ENCODE data around the gene POLE3. TPM values are rescaled to one million over a fixed set of nuclear protein-coding genes. Genes with fewer than 3 reads are reported as not detected.
"Not testable (repeated sequence)": the region's sequence is repeated elsewhere in the genome, so short reads cannot be mapped to it uniquely, and the experiment has no call there.

Gene POLE3
- total and polyA plus RNA-seq, 4 experiments from 2014 or later = 46.9 to 179 (median 74.9) TPM

- H3K9me3 Mint-ChIP-seq; H3K27ac ChIP-seq (ENCODE audit: low read depth, low read length); H3K4me3 ChIP-seq (ENCODE audit: low read length in 2 of 2); DNase-seq; H3K27me3 Mint-ChIP-seq; H3K27me3 ChIP-seq (ENCODE audit: insufficient read depth, low read length); H3K9me3 ChIP-seq (ENCODE audit: control insufficient read depth in 1 of 2, low read length in 2 of 2); H3K4me3 Mint-ChIP-seq; intact Hi-C loops (cut with micrococcal nuclease): not testable (repeated sequence)
- CTCF ChIA-PET (ENCODE audit: partially characterized antibody) = interaction anchor here (0.8 to 8.5 kb wide), 8 partner anchors 8 to 250 kb away, joined by 3 to 72 read pairs (median 4); partner anchors contain the start of genes CDC26 and PRPF4
- Mint-ChIP-seq H3K27ac (peak overlapping the region in 6 of 7 donors; percentile 74 to 99 (median 90)), H3K4me1 (peaks cover 21 to 51% (median 35%) of the 10 kb centered on the region in 4 donors), H3K36me3 (peaks cover 22 to 39% of the 10 kb centered on the region in 2 donors)
- peaks cover 18% of the 10 kb centered on the region for H3K36me3 ChIP-seq (ENCODE audit: insufficient read depth, low read length)
- POLR2A ChIA-PET (ENCODE audit: partially characterized antibody) = interaction anchor here (1.1 kb wide), 1 partner anchor 30 kb away, joined by 3 read pairs; the partner anchor contains the start of gene HDHD3
- peaks cover 29% of the 10 kb centered on the region for H3K4me1 ChIP-seq (ENCODE audit: insufficient read depth, low read length)
These were observed 4.1 kb downstream of the POLE3 start for GRCh38 chr9:113406353-113406752.

GRCh38 chr9:113403646-113404045 lies 6.8 kb downstream of the POLE3 start:
- Histone ChIP-seq H3K9me3 (ENCODE audit: control insufficient read depth in 1 of 2, low read length in 2 of 2) (no peaks in the 10 kb centered on the region), H3K4me3 (ENCODE audit: low read length in 2 of 2) (no peak overlapping the region), H3K36me3 (ENCODE audit: insufficient read depth, low read length) (peaks cover 16% of the 10 kb centered on the region), H3K27ac (ENCODE audit: low read depth, low read length) (no peak overlapping the region), H3K27me3 (ENCODE audit: insufficient read depth, low read length) (no peaks in the 10 kb centered on the region), H3K4me1 (ENCODE audit: insufficient read depth, low read length) (peaks cover 25% of the 10 kb centered on the region)
- H3K27ac Mint-ChIP-seq = peak overlapping the region in 1 of 7 donors; percentile 25
- H3K4me1 Mint-ChIP-seq = peaks cover 23 to 49% (median 34%) of the 10 kb centered on the region in 4 donors
- no peaks in the 10 kb centered on the region for H3K9me3 Mint-ChIP-seq
- DNase-seq = no peak
- CTCF ChIA-PET (ENCODE audit: partially characterized antibody) = interaction anchor here (1.8 to 8.5 kb wide), 4 partner anchors 17 to 253 kb away, joined by 4 to 72 read pairs (median 42); partner anchors contain the start of gene CDC26
- POLR2A ChIA-PET (ENCODE audit: partially characterized antibody) = interaction anchor here (0.9 to 4.9 kb wide), 2 partner anchors 8 to 27 kb away, joined by 3 to 93 read pairs; partner anchors contain the start of genes C9orf43, HDHD3 and POLE3
- no peak overlapping the region for H3K4me3 Mint-ChIP-seq
- H3K36me3 Mint-ChIP-seq = peaks cover 15 to 20% of the 10 kb centered on the region in 2 donors
- H3K27me3 Mint-ChIP-seq = no peaks in the 10 kb centered on the region
- intact Hi-C loops (cut with micrococcal nuclease) = no loop called here

- Mint-ChIP-seq H3K9me3 (no peaks in the 10 kb centered on the region), H3K36me3 (peaks cover 0 to 3% of the 10 kb centered on the region in 2 donors), H3K27ac (peak within 1 kb of the TSS; percentile 77 to 94 (median 89)), H3K4me3 (peak within 1 kb of the TSS; percentile 91 to 98 (median 94)), H3K27me3 (no peaks in the 10 kb centered on the region), H3K4me1 (peaks cover 14 to 31% (median 23%) of the 10 kb centered on the region in 4 donors)
- no peaks in the 10 kb centered on the region for H3K27me3 ChIP-seq (ENCODE audit: insufficient read depth, low read length)
- ChIA-PET POLR2A (ENCODE audit: partially characterized antibody) (interaction anchor here (0.6 to 4.9 kb wide), 15 partner anchors 10 to 254 kb away, joined by 3 to 93 read pairs (median 4); partner anchors contain the start of genes C9orf43, CDC26, HDHD3 and POLE3), CTCF (ENCODE audit: partially characterized antibody) (interaction anchor here (0.6 to 8.5 kb wide), 23 partner anchors 8 to 255 kb away, joined by 3 to 72 read pairs (median 4); partner anchors contain the start of genes C9orf43, CDC26, HDHD3 and POLE3)
- no peaks in the 10 kb centered on the region for H3K36me3 ChIP-seq (ENCODE audit: insufficient read depth, low read length)
- intact Hi-C loops (cut with micrococcal nuclease) = loop anchor here (1.0 to 2.0 kb wide), 8 partner anchors 9 to 257 kb away; partner anchors contain the start of genes C9orf43, CDC26, POLE3 and PRPF4
- peak; percentile 98 to 100 (median 99) for DNase-seq
- H3K9me3 ChIP-seq (ENCODE audit: control insufficient read depth in 1 of 2, low read length in 2 of 2) = no peaks in the 10 kb centered on the region
- H3K27ac ChIP-seq (ENCODE audit: low read depth, low read length) = peak within 1 kb of the TSS; percentile 52
- peaks cover 16% of the 10 kb centered on the region for H3K4me1 ChIP-seq (ENCODE audit: insufficient read depth, low read length)
- H3K4me3 ChIP-seq (ENCODE audit: low read length in 2 of 2) = peak within 1 kb of the TSS; percentile 34 to 96
These were observed 9.3 kb downstream of the POLE3 start, which contains the start of gene ALAD for GRCh38 chr9:113401027-113401792. Gene ALAD, minus strand, starts transcription at chr9:113401284. Its CDS starts 7,725 bp downstream, at chr9:113393559.

GRCh38 chr9:113399646-113400200 lies 10.8 kb downstream of the POLE3 start:
- POLR2A ChIA-PET (ENCODE audit: partially characterized antibody) = interaction anchor here (2.4 to 4.9 kb wide), 4 partner anchors 12 to 180 kb away, joined by 18 to 93 read pairs (median 20); partner anchors contain the start of genes C9orf43, CDC26, HDHD3 and POLE3
- peak overlapping the region; percentile 75 to 96 (median 78) for H3K4me3 Mint-ChIP-seq

GRCh38 chr9:113398796-113399195 lies 11.7 kb downstream of the POLE3 start:
- no peak overlapping the region for H3K4me3 ChIP-seq (ENCODE audit: low read length in 2 of 2)
- no peaks in the 10 kb centered on the region for H3K9me3 Mint-ChIP-seq
- DNase-seq = no peak
- no peaks in the 10 kb centered on the region for H3K27me3 Mint-ChIP-seq
- CTCF ChIA-PET (ENCODE audit: partially characterized antibody) = interaction anchor here (0.5 to 8.5 kb wide), 7 partner anchors 7 to 257 kb away, joined by 3 to 72 read pairs (median 6); partner anchors contain the start of genes C9orf43 and POLE3
- POLR2A ChIA-PET (ENCODE audit: partially characterized antibody) = interaction anchor here (1.1 kb wide), 1 partner anchor 24 kb away, joined by 3 read pairs; no protein-coding TSS in a partner anchor
- intact Hi-C loops (cut with micrococcal nuclease) = no loop called here
- H3K4me1 ChIP-seq (ENCODE audit: insufficient read depth, low read length) = peaks cover 16% of the 10 kb centered on the region
- no peaks in the 10 kb centered on the region for H3K9me3 ChIP-seq (ENCODE audit: control insufficient read depth in 1 of 2, low read length in 2 of 2)
- no peaks in the 10 kb centered on the region for H3K27me3 ChIP-seq (ENCODE audit: insufficient read depth, low read length)
- peak overlapping the region in 1 of 7 donors; percentile 63 for H3K27ac Mint-ChIP-seq
- H3K27ac ChIP-seq (ENCODE audit: low read depth, low read length) = no peak overlapping the region
- H3K4me1 Mint-ChIP-seq = peaks cover 15 to 31% (median 23%) of the 10 kb centered on the region in 4 donors
- peak overlapping the region in 5 of 8 donors; percentile 32 to 77 (median 65) for H3K4me3 Mint-ChIP-seq
- H3K36me3 ChIP-seq (ENCODE audit: insufficient read depth, low read length) = no peaks in the 10 kb centered on the region
- H3K36me3 Mint-ChIP-seq = peaks cover 0 to 6% of the 10 kb centered on the region in 2 donors

More at GRCh38 chr9:113399646-113400200, 10.8 kb downstream of the POLE3 start:
- no peaks in the 10 kb centered on the region for H3K27me3 ChIP-seq (ENCODE audit: insufficient read depth, low read length)
- no peak overlapping the region for H3K27ac ChIP-seq (ENCODE audit: low read depth, low read length)
- H3K9me3 ChIP-seq (ENCODE audit: control insufficient read depth in 1 of 2, low read length in 2 of 2) = no peaks in the 10 kb centered on the region
- intact Hi-C loops (cut with micrococcal nuclease) = loop anchor here (2.0 kb wide), 1 partner anchor 47 kb away; no protein-coding TSS in a partner anchor
- no peak for DNase-seq
- peak overlapping the region in 4 of 7 donors; percentile 42 to 78 (median 62) for H3K27ac Mint-ChIP-seq
- peaks cover 16% of the 10 kb centered on the region for H3K4me1 ChIP-seq (ENCODE audit: insufficient read depth, low read length)
- CTCF ChIA-PET (ENCODE audit: partially characterized antibody) = interaction anchor here (0.9 to 8.5 kb wide), 8 partner anchors 9 to 257 kb away, joined by 3 to 72 read pairs (median 25); partner anchors contain the start of genes C9orf43, CDC26, POLE3 and WDR31
- no peaks in the 10 kb centered on the region for H3K36me3 ChIP-seq (ENCODE audit: insufficient read depth, low read length)
- H3K27me3 Mint-ChIP-seq = no peaks in the 10 kb centered on the region
- peaks cover 0 to 6% of the 10 kb centered on the region in 2 donors for H3K36me3 Mint-ChIP-seq
- H3K4me1 Mint-ChIP-seq = peaks cover 15 to 31% (median 23%) of the 10 kb centered on the region in 4 donors
- H3K4me3 ChIP-seq (ENCODE audit: low read length in 2 of 2) = no peak overlapping the region
- no peaks in the 10 kb centered on the region for H3K9me3 Mint-ChIP-seq

- Histone ChIP-seq H3K4me1 (ENCODE audit: insufficient read depth, low read length) (peaks cover 16% of the 10 kb centered on the region), H3K27ac (ENCODE audit: low read depth, low read length) (no peak overlapping the region), H3K36me3 (ENCODE audit: insufficient read depth, low read length) (no peaks in the 10 kb centered on the region), H3K9me3 (ENCODE audit: control insufficient read depth in 1 of 2, low read length in 2 of 2) (no peaks in the 10 kb centered on the region), H3K4me3 (ENCODE audit: low read length in 2 of 2) (no peak overlapping the region), H3K27me3 (ENCODE audit: insufficient read depth, low read length) (no peaks in the 10 kb centered on the region)
- POLR2A ChIA-PET (ENCODE audit: partially characterized antibody) = no interaction called here
- peaks cover 5 to 17% of the 10 kb centered on the region in 2 donors for H3K36me3 Mint-ChIP-seq
- no peak overlapping the region for H3K4me3 Mint-ChIP-seq
- peaks cover 15 to 31% (median 23%) of the 10 kb centered on the region in 4 donors for H3K4me1 Mint-ChIP-seq
- DNase-seq = no peak
- intact Hi-C loops (cut with micrococcal nuclease) = no loop called here
- CTCF ChIA-PET (ENCODE audit: partially characterized antibody) = interaction anchor here (1.4 to 1.6 kb wide), 2 partner anchors 9 to 13 kb away, joined by 4 to 6 read pairs; partner anchors contain the start of genes C9orf43 and POLE3
- no peaks in the 10 kb centered on the region for H3K27me3 Mint-ChIP-seq
- H3K27ac Mint-ChIP-seq = no peak overlapping the region
- no peaks in the 10 kb centered on the region for H3K9me3 Mint-ChIP-seq
These were observed 13.3 kb downstream of the POLE3 start for GRCh38 chr9:113397203-113397631.
